COLO829 (cell line): Measurements from ENCODE around the gene PPIP5K1.

Experiments
- DNase-seq: peaks from one replicate; pipeline ENCODE4 v3.0.0; 2012; ENCODE audit warnings: low spot score

Gene PPIP5K1

DNA sequence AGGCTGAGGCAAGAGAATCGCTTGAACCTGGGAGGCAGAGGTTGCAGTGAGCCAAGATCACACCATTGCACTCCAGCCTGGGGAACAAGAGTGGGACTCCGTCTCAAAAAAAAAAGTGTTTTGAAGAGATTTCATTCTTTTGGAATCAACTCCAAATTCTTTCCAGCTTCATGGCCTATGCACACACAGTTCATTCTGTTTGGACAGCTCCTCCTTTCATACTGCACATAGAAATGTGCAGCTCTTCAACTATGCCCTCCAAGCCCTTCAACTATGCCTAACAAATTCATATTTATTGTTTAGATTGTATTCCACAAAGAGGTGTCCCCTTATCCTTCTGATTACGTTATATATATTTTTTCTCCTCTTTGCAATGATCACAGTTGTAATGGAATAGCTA, 101.2 kb downstream of the PPIP5K1 start:
- no peak for DNase-seq

DNA sequence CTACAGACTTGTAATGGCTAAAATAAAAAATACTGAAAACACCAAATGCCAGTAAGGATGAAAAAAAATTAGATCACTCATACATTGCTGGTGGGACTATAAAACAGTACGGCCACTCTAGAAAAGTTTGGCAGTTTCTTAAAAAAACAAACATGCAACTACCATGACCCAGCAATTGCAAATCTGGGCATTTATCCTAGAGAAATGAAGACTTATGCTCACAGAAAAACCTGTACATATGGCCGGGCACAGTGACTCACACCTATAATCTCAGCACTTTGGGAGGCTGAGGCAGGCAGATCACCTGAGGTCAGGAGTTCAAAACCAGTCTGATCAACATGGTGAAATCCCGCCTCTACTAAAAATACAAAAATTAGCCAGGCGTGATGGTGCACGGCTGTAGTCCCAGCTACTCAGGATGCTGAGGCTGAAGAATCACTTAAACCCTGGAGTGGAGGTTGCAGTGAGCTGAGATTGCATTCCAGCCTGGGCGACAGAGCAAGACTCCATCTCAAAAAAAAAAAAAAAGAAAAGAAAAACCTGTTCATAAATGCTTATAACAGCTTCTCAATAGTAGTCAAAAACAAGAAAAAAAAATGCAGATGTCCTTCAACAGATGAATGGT, 102.6 kb downstream of the PPIP5K1 start:
- DNase-seq, result no peak

DNA sequence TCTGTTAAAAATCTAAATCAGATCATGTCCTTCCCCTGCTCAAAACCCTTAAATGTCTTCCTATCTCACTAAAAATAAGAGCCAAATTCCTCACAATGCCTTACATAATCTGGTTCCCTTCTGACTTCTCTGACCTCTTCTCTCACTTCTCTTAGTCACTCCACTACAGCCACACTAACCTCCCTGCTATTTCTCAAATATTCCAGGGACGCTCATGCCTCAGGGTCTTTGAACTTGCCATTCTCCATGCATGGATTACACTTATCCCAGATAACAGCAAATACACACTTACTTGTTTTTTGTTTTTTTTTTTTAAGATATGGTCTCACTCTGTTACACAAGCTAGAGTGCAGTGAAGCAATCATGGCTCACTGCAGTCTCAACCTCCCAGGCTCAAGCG, 105.6 kb downstream of the PPIP5K1 start:
- no peak for DNase-seq
